GM12878 (cell line): Measurements from ENCODE around the gene PTPRJ. TPM values are rescaled to one million over a fixed set of nuclear protein-coding genes. Genes with fewer than 3 reads are reported as not detected.

Source experiments
- ATAC-seq: fragments of 200-7000 bp; cut with Tn5 transposase; 3 replicates; pipeline ENCODE4 v1.9.1; 2020; ENCODE audit warnings: mild to moderate bottlenecking, moderate library complexity
- BruUV-seq: library from RNA; stranded (reverse); fragments of 400-500 nt; replicated peaks from 2 replicates; lab custom pipeline; 2021; lab: Mats Ljungman, UMichigan
- CTCF ChIA-PET: fragments of 300-600 bp; sonication (Branson Sonifier 250); formaldehyde crosslinking; extraction: SDS; loops from one replicate; lab custom pipeline; 2021; ENCODE audit warnings: inconsistent platforms; lab: Yijun Ruan, JAX
- POLR2A ChIA-PET: fragments of 350-600 bp; formaldehyde crosslinking; extraction: SDS; loops from one replicate; lab custom pipeline; 2021; ENCODE audit warnings: inconsistent platforms; lab: Charles Lee
- RAD21 ChIA-PET: fragments of 300-600 bp; sonication (Branson Sonifier 250); formaldehyde crosslinking; loops from one replicate; lab custom pipeline; 2023; ENCODE audit warnings: antibody characterized with exemption; ENCODE audit not compliant: unreplicated experiment; lab: Charles Lee
- SMC1A ChIA-PET: fragments of 300-600 bp; sonication (Branson Sonifier 250); formaldehyde crosslinking; loops from one replicate; lab custom pipeline; 2023; ENCODE audit not compliant: unreplicated experiment, uncharacterized antibody; lab: Charles Lee
- DNase-seq: peaks from one replicate; pipeline ENCODE4 v3.0.0-alpha.2; 2011; ENCODE audit warnings: low read depth, low spot score
- FAIRE-seq: peaks from 3 replicates; lab custom pipeline; 2011; peaks lifted over from hg19 to GRCh38; lab: Jason Lieb, UNC
- H2AFZ ChIP-seq: 2 replicates; pipeline ENCODE4 v1.6.0; 2011; ENCODE audit warnings: low read depth, low read length, control low read depth; ENCODE audit not compliant: control insufficient read depth
- H3K27ac ChIP-seq: 2 replicates; pipeline ENCODE4 v1.5.1; 2011; ENCODE audit warnings: control low read depth; ENCODE audit not compliant: control insufficient read depth, insufficient read depth
- H3K27me3 ChIP-seq, 2 experiments: replicated peaks in 1 of 2; 2 replicates each; pipeline versions ENCODE4 v1.6.0 to v1.6.1; 2011; ENCODE audit warnings: low read length in 1 of 2; ENCODE audit not compliant: control insufficient read depth in 2 of 2, insufficient read depth in 2 of 2
- H3K36me3 ChIP-seq, 2 experiments: 2 replicates each; pipeline ENCODE4 v1.5.1; 2011; ENCODE audit warnings: low read length in 1 of 2; ENCODE audit not compliant: control insufficient read depth in 2 of 2, insufficient read depth in 2 of 2
- H3K4me1 ChIP-seq: 2 replicates; pipeline ENCODE4 v1.6.1; 2011; ENCODE audit warnings: mild to moderate bottlenecking, low read length, moderate library complexity, mixed read lengths; ENCODE audit not compliant: control insufficient read depth, insufficient read depth
- H3K4me2 ChIP-seq: 2 replicates; pipeline ENCODE4 v1.6.0; 2011; ENCODE audit warnings: control low read depth; ENCODE audit not compliant: control insufficient read depth, insufficient read depth
- H3K4me3 ChIP-seq: fragments of 200-600 bp; sonication (generic); 2 replicates; pipeline ENCODE4 v1.5.1; 2016
- H3K79me2 ChIP-seq: 2 replicates; pipeline ENCODE4 v1.6.0; 2011; ENCODE audit warnings: low read length; ENCODE audit not compliant: control insufficient read depth, insufficient read depth
- H3K9ac ChIP-seq: 2 replicates; pipeline ENCODE4 v1.8.0; 2011; ENCODE audit warnings: low read length, control low read depth, mixed read lengths; ENCODE audit not compliant: control insufficient read depth, insufficient read depth
- H3K9me3 ChIP-seq: replicated peaks from 3 replicates; pipeline ENCODE4 v1.5.1; 2011; ENCODE audit warnings: mild to moderate bottlenecking, low read length; ENCODE audit not compliant: control insufficient read depth, insufficient read depth
- H4K20me1 ChIP-seq: 2 replicates; pipeline ENCODE4 v1.6.0; 2011; ENCODE audit not compliant: control insufficient read depth, insufficient read depth
- CEBPB ChIP-seq, 2 experiments: fragments of 150-350 bp in 1 of 2; IDR thresholded peaks; 2 replicates each; pipeline ENCODE4 v1.6.1; 2012 to 2014; ENCODE audit warnings: low read depth in 2 of 2, low read length in 2 of 2, borderline replicate concordance in 1 of 2, inconsistent platforms in 1 of 2
- IKZF2 ChIP-seq, 2 experiments: fragments of 450-650 bp; IDR thresholded peaks; 2 replicates each; pipeline ENCODE4 v1.6.1; 2017; ENCODE audit warnings: mild to moderate bottlenecking in 2 of 2, moderate library complexity in 2 of 2
- NRF1 ChIP-seq: conservative IDR thresholded peaks from 2 replicates; pipeline ENCODE4 v1.6.1; 2011; ENCODE audit warnings: mild to moderate bottlenecking, low read depth, low read length, improper control_type of control experiment
- TAF1 ChIP-seq: IDR thresholded peaks from 2 replicates; pipeline ENCODE4 v1.6.1; 2011; ENCODE audit warnings: mild to moderate bottlenecking, low read depth, low read length, borderline replicate concordance
- WGBS: methylation state at CpG from one replicate; pipeline ENCODE4 v1.1.6; 2016; ENCODE audit warnings: low lambda C conversion rate; ENCODE audit not compliant: insufficient replicate concordance, insufficient coverage; ENCODE audit errors: missing lambda C conversion rate; 5-methylcytosine and 5-hydroxymethylcytosine counted together
- in situ Hi-C: fragments of 300-500 bp; cut with MboI; formaldehyde crosslinking; loops from 9 replicates; pipeline ENCODE4 v1.14.3; 2018; ENCODE audit warnings: mixed read lengths
- intact Hi-C: fragments of 100-400 bp; cut with micrococcal nuclease; formaldehyde crosslinking; loops from one replicate; pipeline ENCODE4 v1.14.2; 2022; ENCODE audit not compliant: unreplicated experiment
- polyA plus RNA-seq, 11 experiments: library from polyadenylated mRNA; depleted of rRNA in 4 of 11; unstranded in 6 of 11; stranded (reverse) in 5 of 11; fragments of >200 nt; fragmentation: Nextera tagmentation in 4 of 11; fragmentation: Illumina TruSeq in 1 of 11; extraction: Ambion mirVana in 4 of 11; extraction: Trizol in 1 of 11; gene quantifications; 1 replicate in 1 of 11; 2 replicates in 10 of 11; pipeline versions ENCODE4 v1.2.1 to v1.2.3, GENCODE V29; 2011 to 2016; ENCODE audit warnings: inconsistent platforms in 2 of 11, missing spikeins in 2 of 11, low read depth in 1 of 11
- total RNA-seq, 4 experiments: library from RNA; depleted of rRNA in 3 of 4; stranded (reverse); fragments of >200 nt in 3 of 4; fragmentation: Illumina TruSeq in 1 of 4; extraction: Trizol in 1 of 4; gene quantifications; 2 replicates each; pipeline versions ENCODE4 v1.2.1 to v1.2.3, GENCODE V29; 2013 to 2021
- TF ChIP-seq, protein P1 (sequence below): fragments of 450-650 bp; IDR thresholded peaks from 2 replicates; pipeline ENCODE4 v1.6.1; 2018; ENCODE audit warnings: mild to moderate bottlenecking, low read depth, moderate library complexity; ENCODE audit not compliant: partially characterized antibody
- TF ChIP-seq, protein P2 (sequence below): fragments of 450-650 bp; formaldehyde crosslinking; IDR thresholded peaks from 2 replicates; pipeline ENCODE4 v1.4.0; 2020; ENCODE audit warnings: mild to moderate bottlenecking, moderate library complexity

Gene PTPRJ
- total and polyA plus RNA-seq, 10 of the 15 experiments (the other 5 are each of a cell fraction or from before 2014, with no cell fraction given) = 0.22 to 22.4 (median 7.4) TPM

- CTCF ChIA-PET = interaction anchor here (1.5 kb wide), 1 partner anchor 42 kb away, joined by 5 read pairs; no protein-coding TSS in a partner anchor
- Histone ChIP-seq H3K4me2 (no peak overlapping the region), H3K9ac (no peak overlapping the region), H3K36me3 (no peaks in the 10 kb centered on the region), H4K20me1 (no peaks in the 10 kb centered on the region), H2AFZ (no peak overlapping the region), H3K9me3 (no peaks in the 10 kb centered on the region), H3K79me2 (peaks cover 9% of the 10 kb centered on the region), H3K27me3 (peaks cover 0 to under 1% of the 10 kb centered on the region in 2 experiments; a peak in 2 of 4 replicates), H3K4me3 (no peak overlapping the region), H3K4me1 (peaks cover 8% of the 10 kb centered on the region), H3K27ac (no peak overlapping the region)
- ATAC-seq (no peak), FAIRE-seq (no peak), DNase-seq (no peak)
- POLR2A ChIA-PET = no interaction called here
- SMC1A ChIA-PET = interaction anchor here (1.6 kb wide), 1 partner anchor 43 kb away, joined by 3 read pairs; no protein-coding TSS in a partner anchor
- TF ChIP-seq, protein P1, sequence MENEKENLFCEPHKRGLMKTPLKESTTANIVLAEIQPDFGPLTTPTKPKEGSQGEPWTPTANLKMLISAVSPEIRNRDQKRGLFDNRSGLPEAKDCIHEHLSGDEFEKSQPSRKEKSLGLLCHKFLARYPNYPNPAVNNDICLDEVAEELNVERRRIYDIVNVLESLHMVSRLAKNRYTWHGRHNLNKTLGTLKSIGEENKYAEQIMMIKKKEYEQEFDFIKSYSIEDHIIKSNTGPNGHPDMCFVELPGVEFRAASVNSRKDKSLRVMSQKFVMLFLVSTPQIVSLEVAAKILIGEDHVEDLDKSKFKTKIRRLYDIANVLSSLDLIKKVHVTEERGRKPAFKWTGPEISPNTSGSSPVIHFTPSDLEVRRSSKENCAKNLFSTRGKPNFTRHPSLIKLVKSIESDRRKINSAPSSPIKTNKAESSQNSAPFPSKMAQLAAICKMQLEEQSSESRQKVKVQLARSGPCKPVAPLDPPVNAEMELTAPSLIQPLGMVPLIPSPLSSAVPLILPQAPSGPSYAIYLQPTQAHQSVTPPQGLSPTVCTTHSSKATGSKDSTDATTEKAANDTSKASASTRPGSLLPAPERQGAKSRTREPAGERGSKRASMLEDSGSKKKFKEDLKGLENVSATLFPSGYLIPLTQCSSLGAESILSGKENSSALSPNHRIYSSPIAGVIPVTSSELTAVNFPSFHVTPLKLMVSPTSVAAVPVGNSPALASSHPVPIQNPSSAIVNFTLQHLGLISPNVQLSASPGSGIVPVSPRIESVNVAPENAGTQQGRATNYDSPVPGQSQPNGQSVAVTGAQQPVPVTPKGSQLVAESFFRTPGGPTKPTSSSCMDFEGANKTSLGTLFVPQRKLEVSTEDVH = no peak
- TF ChIP-seq IKZF2 (IDR thresholded peaks at IDR 0.05) = no peak
- no peak for TF ChIP-seq TAF1
- no peak for TF ChIP-seq CEBPB (IDR thresholded peaks at IDR 0.05; ENCODE audit: borderline replicate concordance in 1 of 2, low read depth in 2 of 2, low read length in 2 of 2)
- no peak for TF ChIP-seq NRF1
- TF ChIP-seq, protein P2, sequence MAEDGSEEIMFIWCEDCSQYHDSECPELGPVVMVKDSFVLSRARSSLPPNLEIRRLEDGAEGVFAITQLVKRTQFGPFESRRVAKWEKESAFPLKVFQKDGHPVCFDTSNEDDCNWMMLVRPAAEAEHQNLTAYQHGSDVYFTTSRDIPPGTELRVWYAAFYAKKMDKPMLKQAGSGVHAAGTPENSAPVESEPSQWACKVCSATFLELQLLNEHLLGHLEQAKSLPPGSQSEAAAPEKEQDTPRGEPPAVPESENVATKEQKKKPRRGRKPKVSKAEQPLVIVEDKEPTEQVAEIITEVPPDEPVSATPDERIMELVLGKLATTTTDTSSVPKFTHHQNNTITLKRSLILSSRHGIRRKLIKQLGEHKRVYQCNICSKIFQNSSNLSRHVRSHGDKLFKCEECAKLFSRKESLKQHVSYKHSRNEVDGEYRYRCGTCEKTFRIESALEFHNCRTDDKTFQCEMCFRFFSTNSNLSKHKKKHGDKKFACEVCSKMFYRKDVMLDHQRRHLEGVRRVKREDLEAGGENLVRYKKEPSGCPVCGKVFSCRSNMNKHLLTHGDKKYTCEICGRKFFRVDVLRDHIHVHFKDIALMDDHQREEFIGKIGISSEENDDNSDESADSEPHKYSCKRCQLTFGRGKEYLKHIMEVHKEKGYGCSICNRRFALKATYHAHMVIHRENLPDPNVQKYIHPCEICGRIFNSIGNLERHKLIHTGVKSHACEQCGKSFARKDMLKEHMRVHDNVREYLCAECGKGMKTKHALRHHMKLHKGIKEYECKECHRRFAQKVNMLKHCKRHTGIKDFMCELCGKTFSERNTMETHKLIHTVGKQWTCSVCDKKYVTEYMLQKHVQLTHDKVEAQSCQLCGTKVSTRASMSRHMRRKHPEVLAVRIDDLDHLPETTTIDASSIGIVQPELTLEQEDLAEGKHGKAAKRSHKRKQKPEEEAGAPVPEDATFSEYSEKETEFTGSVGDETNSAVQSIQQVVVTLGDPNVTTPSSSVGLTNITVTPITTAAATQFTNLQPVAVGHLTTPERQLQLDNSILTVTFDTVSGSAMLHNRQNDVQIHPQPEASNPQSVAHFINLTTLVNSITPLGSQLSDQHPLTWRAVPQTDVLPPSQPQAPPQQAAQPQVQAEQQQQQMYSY = no peak
- in situ Hi-C loops = no loop called here
- intact Hi-C loops = no loop called here
- 56% methylated on average over 2 of the region's 2 CpGs for WGBS
- RAD21 ChIA-PET = no interaction called here
- no TSS peak for BruUV-seq
Observed at GRCh38 chr11:47976931-47977330, 3.4 kb upstream of the PTPRJ start.
